LNCAP (cell line): ENCODE data around the gene ELMO3.

Source experiments
- TF ChIP-seq, protein P1 (sequence below): fragments of 450-650 bp; IDR thresholded peaks from 2 replicates; pipeline ENCODE4 v1.5.1; 2017; ENCODE audit warnings: mild to moderate bottlenecking

The ELMO3 gene

DNA sequence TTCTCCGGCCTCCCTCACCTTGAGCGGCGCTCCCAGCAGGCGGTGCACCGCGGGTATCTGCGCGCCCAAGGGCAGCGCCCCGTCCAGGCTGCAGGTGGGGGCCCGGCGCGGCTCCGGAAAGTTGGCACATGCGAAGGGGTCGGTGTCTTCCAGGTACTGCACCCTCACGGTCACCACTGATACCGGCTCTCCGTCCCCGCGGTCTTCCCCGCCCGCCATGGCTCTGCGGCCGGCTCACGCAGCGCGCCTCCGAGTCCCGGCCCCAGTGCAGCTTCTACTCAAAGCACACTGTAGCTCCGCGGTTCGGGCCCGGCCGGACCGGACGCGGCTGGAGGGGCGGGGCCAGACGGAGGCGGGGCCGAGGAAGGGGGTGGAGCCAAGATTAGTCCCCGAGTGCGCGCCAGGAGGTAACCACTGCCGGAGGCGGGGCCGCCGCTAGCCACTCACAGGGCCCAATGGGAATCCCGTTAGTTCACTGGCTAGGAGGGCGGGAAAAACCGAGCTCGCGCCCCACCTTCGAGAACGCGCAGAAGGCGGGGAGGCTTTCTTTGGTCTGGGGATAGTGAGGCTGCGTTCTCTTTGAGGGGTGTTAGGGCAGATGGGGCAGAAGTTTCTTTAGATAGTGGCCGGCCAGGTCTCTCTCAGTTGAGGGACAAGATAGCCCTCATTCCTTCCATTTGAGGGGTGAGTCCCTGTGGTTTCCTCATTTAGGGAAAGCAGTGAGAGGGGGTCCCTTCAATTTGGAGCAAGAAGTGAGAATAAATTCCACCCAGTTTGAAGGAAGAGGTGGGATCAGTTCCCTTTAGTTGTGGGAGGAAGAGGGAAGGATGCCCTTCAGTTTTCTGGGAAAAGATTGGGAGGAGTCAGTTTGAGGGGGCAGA is 48.5 kb downstream of the ELMO3 start, which contains the start of gene FHOD1:
TSS of gene FHOD1 (minus strand) at position 290 of the 881 bp plus-strand sequence. CDS start at position 219, 71 bp downstream.
- TF ChIP-seq, protein P1, sequence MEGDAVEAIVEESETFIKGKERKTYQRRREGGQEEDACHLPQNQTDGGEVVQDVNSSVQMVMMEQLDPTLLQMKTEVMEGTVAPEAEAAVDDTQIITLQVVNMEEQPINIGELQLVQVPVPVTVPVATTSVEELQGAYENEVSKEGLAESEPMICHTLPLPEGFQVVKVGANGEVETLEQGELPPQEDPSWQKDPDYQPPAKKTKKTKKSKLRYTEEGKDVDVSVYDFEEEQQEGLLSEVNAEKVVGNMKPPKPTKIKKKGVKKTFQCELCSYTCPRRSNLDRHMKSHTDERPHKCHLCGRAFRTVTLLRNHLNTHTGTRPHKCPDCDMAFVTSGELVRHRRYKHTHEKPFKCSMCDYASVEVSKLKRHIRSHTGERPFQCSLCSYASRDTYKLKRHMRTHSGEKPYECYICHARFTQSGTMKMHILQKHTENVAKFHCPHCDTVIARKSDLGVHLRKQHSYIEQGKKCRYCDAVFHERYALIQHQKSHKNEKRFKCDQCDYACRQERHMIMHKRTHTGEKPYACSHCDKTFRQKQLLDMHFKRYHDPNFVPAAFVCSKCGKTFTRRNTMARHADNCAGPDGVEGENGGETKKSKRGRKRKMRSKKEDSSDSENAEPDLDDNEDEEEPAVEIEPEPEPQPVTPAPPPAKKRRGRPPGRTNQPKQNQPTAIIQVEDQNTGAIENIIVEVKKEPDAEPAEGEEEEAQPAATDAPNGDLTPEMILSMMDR = no peak

DNA sequence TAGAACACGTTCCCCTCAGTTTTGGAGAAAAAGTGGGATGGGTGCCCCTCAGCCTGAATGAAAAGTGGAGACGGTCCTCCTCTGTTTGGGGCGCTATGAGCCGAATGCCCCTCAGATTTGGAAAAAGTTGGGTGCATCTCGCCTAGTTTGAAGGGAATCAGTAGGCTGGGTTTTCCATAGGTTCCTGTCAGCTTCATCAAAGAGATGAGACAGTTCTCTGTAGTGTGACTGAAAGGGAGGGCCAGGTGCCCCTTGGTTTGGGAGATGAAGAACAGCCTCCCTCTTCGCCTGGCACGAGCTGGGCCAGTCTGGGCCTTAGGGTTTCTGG is 49.1 kb downstream of the ELMO3 start:
- TF ChIP-seq, protein P1 = no peak

DNA sequence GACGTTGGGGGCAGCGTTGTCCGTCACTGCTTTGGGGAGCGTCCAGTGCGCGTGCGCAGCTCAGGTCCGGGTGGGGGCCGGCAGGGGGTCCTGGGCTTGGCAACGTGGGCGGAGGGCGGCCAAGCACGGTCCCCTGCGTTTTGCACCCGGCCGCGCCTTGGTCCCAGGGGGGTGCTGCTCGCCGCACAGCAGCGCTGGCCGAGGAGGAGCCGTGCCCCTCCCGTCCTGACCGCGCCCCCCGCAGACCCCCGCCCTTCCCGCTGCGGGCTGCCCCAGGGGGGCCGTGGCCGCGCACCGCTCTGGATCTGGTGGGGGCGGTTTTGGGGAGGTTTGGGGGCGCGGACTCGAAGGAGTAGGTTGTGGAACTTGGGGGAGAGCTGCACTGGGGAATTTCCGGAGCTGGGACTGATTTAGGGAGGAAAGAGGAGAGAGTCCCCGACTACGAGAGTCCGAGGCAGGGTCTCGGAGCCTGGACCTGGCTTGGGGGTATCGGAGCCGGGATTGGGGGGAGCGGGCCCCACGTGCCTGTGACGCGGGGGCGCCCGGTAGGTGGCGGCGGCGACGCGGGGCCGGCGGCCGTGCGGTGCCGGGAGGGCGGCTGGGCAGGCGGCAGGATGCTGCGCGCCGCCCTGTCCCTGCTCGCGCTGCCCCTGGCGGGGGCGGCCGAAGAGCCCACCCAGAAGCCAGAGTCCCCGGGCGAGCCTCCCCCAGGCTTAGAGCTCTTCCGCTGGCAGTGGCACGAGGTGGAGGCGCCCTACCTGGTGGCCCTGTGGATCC is 49.7 kb downstream of the ELMO3 start, which contains the start of gene SLC9A5:
TSS of gene SLC9A5 (plus strand) at position 579 of the 777 bp plus-strand sequence. CDS start at position 615, 36 bp downstream.
- TF ChIP-seq, protein P1 = peak; percentile 13; the same call in 1 of the 2 replicates

DNA sequence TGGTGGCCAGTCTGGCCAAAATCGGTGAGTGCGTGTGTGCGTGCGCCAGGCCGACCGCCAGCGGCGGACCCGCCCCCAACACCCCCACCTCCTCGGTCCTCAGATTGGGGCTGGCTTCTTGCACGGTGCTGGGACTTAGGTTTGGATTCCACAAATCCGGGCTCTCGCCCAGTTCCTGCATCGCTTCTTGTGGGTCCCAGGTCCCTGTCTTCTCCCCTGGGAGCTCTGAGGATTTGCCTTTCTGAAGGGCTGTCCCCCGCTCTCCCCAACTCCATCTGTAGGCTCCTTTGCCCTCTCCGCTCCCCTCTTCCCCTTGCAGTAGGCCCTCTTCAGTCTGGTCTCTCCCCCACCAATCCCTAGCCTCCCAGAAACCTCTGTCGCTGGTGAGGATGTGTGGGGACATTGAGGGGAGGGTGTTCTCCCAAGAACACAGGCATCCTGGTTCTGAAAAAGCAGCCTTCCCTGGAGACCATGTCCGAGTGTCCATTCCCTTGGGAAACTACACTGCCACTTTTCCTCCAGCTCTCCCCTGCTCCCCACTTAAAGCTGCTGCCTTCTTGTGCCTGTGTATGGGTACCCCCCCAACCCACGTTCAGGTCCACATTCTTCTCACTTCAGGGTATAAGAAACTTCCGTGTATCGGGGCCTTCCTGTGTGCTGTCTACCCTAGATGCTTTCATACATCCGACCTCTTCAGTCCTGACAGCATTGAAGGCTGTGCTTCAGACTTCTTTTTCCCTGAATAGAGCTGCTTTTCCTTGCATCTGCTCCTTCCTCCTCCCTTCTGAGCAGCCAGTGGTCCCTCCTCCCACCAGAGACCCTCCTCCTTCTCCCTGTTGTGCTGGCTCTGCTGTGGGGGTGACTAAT is 50.5 kb downstream of the ELMO3 start:
- TF ChIP-seq, protein P1 = no peak

DNA sequence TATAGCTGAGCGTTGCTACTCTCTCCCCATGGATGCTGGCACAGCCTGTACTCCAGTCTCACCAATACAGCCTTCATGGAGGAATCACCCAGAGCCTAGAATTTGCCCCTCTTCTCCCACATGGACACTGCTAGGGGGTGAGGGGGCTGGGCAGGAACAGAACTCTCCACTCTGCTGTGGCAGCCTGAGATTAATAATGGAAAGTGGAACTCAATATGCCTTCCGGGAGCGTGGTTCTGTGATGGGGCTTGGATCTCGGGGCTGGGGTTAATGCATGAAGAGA is 51.1 kb downstream of the ELMO3 start:
- TF ChIP-seq, protein P1 = no peak

DNA sequence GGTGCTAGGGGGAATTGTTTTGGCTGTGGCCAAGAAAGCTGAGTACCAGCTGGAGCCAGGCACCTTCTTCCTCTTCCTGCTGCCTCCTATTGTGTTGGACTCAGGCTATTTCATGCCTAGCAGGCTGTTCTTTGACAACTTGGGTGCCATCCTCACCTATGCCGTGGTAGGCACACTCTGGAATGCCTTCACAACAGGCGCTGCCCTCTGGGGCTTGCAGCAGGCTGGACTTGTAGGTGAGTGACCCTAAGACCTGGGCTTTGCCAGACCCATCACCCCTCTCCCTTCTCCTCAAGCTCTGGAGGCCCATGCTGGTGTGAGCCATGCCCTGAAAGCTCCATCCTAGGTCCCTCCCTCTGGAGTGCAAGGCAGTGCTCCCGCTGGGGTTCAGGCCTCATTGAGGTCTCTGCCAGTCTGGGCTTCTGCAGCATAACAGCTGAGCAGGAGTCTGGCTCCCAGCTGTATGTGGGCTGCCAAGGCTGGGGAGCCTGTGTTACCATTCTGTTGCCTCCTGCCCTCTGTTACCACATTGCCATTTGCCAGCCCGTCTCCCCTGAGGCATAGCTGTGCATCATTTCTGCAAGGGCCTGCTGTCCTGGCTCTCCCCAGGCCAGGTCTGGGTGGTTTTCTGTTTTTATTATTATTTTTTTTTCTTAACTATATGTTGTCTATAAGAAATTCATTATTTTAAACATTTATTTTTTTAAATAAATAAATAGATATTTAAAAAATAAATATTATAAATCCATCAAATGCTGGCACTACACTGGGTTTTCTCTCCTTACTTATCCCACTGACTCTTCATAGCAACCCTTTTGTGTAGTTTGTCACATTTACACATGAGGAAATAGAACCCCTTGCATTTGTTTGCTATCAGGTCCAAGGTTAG is 53.9 kb downstream of the ELMO3 start:
- TF ChIP-seq, protein P1 = no peak
